Glomerular visceral epithelial cell (primary cell): ENCODE data around the gene LYPD6B.
A peak's percentile ranks its signal among the peaks of the same experiment; 100 is the strongest.

Source experiments
- DNase-seq: peaks from one replicate; pipeline ENCODE4 v3.0.0-alpha.2; 2016; ENCODE audit errors: extremely low spot score

LYPD6B gene

DNA sequence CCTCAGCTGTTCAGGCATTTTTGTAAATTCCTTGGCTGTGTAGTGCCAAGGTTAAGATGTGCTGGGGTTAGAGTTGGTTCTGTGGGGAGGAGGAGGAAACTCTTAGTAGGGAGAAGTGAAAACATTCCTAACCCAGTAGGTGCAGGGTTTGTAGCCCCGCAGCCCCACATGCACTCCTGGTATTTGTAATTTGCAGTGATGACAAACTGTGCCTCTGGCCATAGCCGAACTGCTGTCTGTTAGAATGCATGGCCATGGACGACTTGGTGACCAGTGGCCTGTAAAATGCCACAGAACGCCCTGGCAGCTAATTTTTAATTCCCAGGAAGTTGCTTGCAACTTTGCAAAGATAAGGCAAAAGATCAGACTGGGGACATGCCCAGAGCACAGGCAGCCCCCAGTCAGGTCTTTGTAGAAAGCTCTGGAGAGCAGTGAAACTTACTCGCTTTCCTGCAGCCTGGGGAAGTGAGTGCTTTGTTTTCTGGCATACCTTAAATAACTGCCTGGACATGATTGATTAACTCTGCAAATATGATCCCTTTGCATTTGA is 38.4 kb downstream of the LYPD6B start:
- peak; percentile 51 for DNase-seq

DNA sequence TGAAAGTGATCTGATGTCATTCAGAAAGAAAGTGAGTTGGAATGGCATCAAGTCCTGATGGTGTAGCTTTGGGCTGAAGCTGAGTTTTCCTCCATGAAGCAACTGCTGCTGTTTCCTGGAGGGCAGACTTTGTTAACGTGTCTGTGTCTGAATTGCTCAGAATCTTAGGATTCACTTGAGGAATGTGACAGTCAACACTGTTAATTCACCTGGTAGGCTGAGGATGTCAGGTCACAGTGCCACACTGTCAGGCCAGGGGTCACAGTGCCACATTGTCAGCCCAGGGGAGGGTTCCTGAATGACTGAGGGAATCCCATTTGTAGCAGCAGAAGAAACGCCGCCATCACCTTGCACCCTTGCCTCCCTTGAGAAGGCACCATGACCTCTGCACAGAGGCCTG is 39.4 kb downstream of the LYPD6B start:
- DNase-seq: no peak

DNA sequence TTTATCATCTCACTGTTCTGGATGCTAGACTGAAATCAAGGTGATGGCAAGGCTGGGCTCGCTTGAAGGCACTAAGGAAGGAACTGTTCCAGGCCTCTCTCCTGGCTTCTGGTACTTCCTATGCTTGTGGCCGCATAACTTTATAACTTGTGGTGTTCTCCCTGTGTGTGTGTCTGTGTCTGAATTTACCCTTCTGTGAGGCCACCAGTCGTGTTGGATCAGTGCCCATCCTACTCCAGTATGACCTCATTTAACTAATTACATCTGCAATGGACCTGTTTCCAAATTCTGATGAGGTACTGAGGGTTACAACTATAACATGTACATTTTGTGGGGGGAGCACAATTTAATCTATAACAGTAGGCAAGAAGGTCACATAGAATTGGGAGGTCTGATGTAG is 41.6 kb downstream of the LYPD6B start:
- DNase-seq: peak; percentile 59

DNA sequence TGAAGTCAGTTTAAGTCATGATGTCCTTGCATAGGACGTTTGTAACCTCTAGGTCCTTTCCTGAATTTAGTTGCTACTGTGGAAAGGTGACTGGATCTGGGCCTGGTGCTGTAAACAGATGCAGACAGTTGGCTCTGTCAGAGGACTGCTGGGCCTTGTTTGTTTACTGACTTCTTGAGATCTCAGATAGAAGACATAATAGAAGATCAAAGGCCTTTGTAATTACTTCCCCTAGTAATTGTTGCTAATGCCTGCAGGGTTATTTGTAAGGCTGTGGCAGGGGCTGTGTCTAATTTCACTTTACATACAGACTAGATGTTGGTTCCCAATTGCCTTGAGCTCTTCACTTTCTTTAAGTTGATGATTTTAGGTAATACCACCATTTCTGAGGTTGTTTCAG is 42.5 kb downstream of the LYPD6B start:
- no peak for DNase-seq

DNA sequence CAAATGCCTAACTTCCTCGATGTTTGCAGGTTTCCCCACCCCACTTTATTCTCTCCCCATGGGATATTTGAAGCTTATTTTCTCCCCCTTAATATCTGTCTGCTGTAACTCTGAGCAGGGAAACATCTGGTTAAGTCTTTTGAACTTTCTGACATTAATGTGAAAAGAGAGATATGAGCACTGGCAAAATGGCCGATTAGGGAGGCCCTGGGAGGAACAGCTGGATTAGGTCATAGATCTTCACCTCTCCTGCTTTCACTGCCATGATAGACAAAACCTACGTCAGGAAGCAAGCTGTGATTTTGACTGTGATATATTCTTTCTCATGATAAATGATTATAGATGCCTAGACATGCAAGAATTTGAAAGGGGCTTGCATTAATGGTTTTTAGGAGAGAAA is 43.6 kb downstream of the LYPD6B start:
- DNase-seq: no peak

DNA sequence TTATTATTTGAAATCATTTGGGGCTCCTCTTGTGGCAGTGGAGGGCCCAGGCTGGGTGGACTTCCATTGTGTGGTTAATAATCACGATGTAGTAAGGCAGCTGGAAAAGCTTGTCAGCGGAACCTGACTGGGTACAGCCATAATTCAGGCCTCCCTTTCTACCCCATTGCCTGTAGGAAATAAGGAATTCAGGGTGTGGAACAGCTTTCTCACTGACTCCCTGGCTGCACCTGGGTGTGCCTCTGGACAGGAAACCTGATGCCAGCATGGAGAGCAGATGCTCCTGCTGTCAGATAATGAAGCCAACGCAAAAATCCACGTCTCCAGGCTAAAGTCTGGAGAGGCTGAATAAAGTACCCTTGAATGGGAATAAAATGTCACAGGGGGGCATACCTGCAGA is 44.2 kb downstream of the LYPD6B start:
- DNase-seq: no peak

DNA sequence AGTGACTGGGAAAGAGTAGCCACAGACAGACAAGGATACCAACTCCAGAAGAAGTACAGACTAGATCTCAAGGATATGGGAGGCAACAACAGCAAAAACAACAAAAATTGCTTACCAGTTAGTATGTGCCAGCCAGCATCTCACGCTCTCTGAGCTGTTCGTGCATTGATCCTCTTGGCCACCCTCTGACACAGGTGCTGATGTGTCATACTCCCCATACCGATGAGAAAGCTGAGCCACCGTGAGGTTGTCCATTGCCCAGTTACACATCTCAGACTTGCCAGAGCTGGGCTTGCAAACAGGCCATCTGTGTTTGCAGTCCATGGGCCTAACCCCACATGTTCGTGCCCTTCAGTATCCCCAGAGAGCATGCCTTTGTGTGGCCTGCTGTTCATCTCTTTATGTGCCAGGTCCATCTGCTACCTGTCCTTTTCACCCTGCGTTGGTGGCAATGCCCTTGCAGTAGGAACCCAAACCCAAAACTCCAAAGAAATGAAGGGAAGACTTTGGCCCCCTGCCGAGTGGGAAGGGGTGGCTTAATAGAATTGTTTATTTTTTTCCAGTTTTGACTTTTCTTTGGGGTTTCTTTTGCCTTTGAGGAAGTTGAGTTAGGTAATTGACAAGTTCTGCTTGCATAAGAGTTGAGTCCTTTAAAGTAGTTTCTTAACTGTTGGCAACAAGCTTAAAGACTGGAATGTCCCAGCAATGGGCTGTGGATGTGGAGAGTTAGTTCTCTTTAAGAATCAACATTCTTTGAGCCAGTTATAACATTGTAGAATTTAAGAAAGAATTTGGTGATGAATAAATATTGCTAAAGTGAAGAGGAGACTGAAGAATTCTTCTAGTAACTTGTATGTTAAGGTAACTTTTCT is 46.7 kb downstream of the LYPD6B start:
- DNase-seq: no peak

DNA sequence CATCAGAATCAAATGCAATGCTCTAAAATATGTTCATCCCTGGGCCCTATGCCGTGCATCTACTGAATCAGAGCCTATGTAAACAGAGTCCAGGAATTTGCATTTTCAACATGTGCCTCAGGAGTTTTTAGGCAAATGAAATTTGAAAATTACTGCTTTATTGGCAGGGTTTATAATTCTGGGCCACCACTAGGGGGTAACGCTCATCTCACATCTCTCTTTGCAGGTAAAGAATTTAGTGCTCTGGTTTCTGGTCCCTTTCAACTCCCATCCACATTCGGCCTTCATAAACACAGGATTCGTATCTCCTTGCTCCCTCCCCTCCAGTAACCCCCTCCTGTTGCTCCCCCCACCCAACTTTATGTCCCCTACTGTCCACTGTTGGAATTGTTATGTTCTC is 49.3 kb downstream of the LYPD6B start:
- DNase-seq: no peak

DNA sequence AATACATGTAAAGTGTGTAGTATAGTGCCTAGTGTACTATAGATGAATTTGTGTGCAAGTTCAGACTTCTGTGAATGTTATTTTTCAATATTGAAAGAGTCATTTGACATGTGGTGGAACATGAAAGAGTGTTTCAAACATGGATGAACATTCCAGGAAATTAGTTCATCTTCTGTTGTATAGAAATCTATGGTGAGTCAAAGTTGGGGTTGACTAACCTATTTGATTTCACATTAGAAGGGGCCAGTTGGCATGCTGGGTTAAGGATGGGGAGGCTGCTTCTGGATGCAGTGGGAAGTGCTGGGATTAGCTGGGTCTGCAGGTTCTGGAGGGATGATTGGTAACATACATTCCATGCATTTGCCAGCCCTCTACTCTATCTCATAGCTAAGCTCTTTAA is 50.6 kb downstream of the LYPD6B start:
- no peak for DNase-seq

DNA sequence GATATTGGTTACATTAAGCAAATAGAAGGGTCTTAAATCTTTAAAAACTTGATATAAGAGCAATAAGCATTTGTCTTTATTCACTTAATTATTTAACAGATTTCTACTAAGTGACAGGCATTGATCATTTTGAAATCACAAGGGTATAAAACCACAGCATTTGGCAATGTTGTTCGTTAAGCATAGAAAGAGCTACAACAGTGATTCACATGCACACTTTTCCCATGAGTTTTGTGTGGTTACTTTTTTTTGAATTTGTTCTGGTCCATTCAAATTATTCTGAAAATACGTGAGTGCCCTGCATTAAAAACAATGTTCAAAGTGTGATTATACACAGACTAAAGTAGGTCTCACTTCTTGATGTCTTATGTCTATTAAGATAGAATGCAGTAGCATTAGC is 52.2 kb downstream of the LYPD6B start:
- no peak for DNase-seq

DNA sequence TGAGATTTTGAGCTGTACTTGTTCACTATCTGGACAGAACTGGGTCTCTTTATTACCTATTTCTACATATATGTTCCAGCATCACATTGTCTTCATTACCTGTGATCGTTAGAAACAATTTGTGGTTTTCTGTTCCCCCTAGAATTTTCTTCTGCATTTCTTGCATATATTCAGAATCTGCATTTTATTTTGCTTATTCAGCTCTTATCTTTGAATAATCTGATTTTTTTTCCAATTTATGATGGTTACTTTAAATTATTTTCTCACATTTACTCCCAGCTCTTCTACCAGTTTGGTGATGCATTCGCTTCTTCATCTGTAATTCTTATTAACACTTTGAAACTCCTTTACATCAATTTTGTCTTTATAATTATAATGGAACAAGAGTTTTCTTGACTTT is 55.1 kb downstream of the LYPD6B start:
- DNase-seq: no peak

DNA sequence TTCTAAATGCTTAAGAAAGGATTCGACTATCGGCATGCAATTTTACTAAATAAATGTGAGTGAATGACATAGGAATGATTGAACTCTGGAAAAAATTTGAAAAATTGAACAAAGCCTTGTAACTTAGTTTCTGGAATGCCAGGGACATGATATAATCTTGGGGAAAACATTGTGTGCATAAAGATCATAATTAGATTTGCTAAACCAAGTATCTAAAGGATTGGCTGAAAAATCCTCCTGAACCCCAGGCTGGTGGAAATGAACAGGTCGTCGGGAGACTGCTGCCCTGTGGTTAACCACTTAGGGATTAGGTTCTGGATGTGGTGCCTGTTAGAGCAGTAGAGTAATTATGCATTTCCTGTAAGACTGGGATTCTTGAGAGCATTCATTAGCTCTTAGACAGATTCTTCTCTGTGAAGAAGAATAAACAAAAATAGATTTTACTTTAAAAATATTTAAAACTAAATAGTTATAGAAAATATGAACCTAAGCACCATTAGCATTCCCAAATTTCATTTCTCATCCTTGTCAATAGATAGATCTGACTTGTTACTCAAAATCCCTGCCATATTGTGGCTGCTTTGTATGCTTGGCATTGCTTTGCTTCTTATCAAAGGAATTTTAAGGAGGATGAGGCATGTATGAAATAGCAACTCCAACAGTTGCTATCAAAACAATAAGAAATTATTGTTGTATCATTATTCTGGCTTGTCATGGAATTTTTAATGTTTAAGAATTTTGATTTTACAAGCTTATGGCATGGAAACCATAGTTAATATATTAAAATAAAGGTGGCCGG is 55.9 kb downstream of the LYPD6B start:
- peak; percentile 72 for DNase-seq

DNA sequence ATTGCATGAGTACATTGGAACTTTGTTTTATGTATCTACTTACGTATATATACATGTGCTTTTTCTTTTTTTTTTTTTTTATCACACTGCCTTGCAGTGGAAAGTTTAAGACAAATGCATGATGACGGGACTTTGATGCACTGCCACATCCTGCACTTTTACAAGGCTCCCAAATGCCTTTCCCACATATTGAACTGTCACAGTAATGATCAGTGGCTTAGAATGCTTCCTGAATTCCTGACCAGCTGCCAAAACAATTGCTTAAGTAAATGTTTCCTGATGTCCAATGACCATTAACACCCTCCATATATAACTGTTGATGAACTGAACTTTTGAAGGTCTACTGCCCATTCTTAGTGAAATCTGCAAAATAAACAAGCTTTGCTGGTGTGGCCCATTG is 60.2 kb downstream of the LYPD6B start:
- peak; percentile 31 for DNase-seq

DNA sequence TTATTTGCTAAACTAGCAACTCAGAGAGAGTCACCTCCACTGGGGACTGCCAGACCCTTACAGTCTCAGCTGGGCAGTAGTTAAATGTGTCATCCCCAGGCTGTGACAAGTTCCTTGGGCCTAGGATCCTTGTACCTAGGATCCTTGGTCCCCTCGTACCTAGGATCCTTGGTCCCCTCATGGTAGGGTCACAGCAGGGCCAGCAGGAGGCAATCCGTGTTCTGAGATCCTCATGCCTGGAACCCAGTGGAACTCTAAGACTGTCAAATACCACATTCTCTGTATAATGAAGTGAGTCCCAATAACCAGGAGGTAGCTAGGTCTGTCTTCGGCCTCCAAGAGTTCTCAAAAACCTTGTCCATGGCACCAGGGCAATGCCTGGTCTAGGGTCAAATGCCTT is 60.8 kb downstream of the LYPD6B start:
- no peak for DNase-seq

DNA sequence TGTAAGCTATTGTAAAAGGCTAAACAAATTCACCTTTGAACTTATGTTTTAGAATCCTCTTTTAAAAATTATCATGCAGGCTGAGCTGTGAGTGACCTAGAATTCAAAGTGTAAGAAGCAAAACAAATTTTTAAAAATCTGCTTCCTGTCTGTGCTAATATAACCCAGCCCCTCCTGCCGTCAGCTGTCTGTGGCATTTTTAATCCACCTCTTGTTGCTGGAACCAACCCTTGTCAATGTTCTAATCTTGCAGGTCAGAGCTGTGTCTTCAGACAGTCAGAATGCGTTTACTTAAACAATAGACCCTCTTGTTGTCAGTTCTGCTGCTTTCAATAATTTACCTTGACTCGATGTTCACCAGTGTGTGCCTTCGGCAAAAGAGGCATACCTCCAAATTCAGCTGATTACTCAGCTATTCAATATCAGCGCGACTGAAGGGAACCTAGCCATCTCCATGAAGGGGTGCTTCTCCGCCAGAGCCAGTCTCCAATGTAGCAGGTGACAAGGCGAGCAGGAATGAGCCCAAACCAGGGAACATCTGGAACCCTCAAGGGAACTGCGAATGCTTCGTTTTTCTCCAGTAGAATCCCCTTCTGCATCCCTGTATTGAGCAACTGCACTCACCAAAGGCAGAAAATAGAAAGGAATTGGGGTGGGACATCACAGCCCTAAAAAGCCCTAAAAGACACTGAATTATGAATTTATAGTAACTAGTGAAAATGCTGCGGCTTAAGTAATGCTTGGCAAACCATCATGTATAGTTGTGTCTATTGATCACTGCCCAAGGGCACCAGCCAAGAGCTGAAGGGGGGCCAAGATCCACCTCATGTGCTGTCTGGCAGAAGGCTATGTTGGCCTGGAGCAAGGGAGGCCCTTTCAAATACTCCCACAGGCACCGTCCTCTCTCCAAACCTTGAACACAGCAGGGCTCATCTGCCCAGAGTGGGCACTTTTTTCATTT is 62.5 kb downstream of the LYPD6B start:
- DNase-seq: no peak

DNA sequence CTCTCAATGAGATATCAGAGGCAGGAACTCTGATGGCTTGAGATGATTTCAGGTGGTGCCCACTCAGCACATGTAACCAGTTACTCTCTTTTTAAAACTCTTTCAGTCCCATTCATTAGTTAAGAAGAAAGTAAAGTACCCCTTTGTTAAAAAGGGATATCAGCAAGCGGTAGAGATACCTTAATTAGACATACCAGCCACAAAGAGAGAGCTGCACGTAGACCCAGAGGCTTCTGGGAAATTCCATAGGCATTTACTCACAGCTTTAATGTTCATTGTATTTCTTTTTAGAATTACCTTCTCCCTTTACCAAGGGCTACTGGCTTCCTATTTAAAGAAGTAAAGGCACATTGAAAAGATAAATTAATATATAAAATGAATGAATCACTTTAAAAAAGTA is 63.3 kb downstream of the LYPD6B start:
- no peak for DNase-seq

DNA sequence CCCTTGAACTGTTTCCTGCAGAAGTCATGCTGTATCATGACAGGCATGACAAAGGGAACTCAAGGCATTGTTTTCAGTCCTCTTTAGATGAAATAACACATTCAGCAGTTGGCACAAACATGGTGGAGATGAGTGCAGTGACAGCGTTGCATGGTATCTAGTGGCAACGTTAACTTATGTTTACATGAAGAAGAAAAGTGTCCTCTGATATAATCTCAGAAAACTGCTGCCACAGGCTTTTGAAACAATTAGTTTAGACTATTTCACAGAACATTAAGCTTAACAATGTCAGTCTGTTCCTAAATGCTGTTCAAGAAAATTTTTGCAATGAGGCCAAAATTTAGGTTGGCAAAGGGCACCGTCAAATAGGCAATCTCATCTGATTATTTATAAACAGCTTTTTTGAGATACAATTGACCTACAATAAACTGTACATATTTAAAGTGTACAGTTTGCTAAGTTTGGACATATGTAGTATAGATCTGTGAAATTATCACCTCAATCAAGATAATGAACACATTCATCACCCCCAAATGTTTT is 64.7 kb downstream of the LYPD6B start:
- DNase-seq: no peak

DNA sequence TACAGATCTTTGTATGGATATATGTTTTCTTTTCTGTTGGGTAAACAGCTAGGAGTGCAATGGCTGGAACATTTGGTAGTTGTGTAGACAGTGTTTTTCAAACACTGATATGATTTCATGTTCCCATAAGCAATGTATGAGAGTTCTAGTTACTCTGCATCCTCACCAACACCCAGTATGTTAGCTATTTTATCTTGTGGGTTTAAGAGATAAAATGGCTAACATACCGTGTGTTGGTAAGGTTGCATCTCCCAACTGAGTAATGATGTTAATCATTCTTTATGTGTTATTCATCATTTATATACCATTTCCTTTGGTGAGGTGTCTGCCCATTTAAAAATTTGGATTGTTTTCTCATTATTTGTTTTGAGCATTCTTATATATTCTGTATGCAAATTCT is 65.7 kb downstream of the LYPD6B start:
- DNase-seq: no peak

DNA sequence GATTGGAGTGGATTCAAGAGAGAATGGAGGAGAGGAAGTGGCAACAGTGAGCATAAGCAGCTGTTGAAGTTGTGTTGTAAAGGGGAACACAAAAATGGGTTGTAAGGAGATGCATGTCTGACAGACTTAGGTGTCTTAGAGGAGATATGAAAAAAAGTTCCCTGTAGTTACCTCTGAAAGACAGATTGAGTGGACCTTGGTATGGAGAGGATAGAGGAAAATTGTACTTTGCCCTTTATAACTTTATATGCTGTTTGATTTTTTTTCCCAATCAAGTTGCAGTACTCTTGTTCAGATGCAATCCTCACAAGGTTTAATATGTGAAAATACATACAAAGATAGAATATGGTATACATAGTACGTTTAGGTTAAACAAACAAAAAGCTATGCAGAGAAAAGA is 73.6 kb downstream of the LYPD6B start:
- no peak for DNase-seq

DNA sequence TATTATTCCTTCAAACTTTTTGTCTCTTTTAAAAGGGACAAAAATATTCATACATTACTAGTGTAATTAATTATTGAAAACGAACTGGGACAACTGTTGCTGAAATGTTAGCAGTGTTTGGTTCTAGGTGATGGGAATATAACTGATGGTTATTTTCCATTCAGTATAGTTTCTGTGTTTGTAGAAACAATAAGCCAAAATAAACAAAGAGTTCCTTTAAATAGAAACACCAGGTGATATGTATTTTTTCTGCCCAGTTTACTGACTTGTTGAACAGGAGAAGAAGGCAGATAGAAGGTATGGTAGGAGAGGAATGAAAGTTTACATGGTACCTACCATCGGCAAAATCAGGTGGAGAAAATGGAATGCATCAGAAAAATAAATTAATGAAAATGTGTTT is 74.2 kb downstream of the LYPD6B start:
- no peak for DNase-seq

DNA sequence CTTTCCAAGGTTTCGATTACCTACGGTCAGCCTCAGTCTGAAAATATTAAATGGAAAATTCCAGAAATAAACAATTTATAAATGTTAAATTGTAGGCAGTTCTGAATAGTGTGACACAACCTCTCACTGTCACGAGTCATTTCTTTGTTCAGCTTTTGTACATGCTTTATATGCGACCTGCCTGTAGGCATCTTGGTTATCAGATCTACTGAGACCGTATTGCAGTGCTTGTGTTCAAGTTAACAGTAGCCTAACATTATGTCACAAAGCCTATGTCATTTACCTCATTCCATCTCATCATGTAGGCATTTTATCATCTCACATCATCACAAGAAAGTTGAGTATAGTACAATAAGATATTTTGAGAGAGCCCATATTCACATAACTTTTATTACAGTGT is 77.3 kb downstream of the LYPD6B start:
- DNase-seq: no peak
